GM21423 (cell line): ENCODE results near the gene OR1J1.

Source experiments
- ATAC-seq: cut with Tn5 transposase; IDR thresholded peaks from one replicate; pipeline ENCODE4 v1.9.1; 2021; ENCODE audit warnings: mild to moderate bottlenecking, moderate library complexity; ENCODE audit not compliant: unreplicated experiment

OR1J1 gene

DNA sequence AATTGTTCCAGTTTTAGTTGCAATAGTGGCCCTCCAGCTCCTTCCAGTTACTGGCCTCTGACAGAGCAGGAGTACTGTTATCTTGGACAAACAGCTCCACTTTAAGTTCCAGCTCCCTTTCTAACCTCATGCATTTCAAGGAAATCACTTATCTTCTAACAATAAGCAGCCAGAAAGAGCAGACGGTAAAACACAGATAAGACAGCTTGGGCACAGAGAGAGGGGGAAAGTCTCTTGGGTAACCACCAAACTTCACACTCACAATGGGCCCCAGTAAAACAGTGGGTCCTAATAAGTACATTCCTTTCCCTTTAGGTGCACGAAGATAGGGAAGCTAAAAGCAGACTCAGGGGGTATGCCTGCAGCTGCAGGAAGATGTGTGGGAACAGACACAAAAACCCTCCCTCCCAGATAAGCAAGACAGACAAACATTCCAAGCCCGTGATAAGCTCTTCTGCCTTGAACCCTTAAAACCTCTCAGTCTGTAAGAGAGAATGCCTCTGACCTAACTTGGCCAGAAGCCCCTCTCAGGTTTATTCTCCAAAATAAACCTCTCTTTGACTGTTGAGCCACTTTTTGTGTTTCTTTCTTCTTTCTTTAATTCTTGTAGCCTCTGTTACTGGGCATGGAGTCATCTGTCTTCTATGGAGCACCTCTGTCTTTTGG lies 30.8 kb downstream of the OR1J1 start:
- ATAC-seq, result no peak

DNA sequence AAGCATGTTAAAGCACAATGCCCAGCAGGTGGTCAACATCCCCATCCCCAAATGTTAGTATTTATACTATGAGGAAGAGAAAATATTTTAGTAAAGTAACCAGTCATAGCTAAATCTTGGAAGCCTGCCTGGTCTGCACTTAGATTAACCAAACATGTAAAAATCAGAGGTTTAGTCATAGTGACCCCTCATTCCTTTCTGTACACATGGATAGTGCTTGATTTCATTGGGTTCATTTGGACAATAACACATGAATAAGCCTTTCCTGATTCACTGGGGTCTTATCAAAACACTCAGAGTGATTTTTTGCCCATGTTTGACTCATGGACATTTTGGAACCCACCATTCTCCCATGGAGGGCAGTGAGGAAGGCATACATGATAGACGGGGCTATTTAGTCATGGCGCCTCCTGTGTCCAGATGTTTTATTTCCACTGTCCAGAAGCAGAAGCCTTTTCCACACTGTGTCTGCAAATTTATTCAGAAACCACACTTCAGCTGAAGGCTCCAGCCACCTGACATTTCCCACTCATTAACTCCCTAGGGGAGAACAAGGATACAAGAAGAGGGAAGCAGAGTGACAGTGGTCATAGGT lies 32.5 kb downstream of the OR1J1 start:
- no peak for ATAC-seq

DNA sequence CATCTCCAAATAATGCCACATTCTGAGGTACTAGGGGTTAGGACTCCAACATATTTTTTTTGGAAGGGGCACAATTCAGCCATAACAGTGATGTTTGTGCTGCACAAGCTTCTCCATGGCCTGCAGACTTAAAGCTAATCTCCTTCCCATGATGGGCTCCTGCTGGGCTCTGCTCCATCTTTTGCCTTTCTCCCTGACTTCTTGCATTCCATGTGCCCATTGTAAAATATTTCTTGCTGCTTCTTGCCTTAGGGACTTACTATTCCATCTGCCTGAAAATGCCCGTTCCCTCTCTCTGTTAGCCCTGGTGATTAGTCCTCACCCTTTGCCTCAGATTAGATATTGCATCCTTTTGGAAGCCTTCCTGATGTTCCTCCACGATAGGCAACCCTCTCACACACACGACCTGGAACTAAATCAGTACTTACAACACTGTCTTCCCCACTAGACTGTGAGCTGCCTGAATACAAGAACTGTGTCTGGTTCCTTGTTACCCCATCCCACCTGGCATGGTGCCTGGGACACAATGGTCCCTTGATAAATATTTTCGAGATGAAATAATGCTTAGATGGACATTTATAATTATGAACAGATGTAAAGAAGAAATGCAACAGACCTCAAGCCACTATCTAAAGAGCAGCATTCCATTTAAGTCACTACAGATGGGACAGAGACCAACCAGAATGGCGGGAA lies 33.5 kb downstream of the OR1J1 start:
- ATAC-seq, result no peak

DNA sequence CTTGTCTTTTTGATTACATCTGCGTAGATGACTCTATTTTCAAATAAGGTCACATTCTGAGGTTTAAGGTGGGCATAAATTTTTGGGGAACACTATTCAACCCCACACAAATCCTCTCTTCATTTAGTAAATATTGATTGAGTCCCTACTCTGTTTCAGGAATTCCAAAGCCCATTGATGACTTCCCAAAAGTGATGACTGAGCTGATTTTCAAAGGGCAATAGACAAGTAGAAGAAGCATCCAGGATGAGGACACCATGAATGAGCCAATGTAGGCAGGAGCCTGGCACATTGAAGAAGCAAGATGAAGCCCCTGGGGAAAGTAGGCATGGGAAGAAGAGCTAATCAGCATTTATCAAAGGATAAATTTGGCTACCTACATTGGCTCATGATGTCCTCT lies 35.2 kb downstream of the OR1J1 start:
- ATAC-seq, result no peak
